HG02981 (cell line): ENCODE results near the gene XRCC6.
"Not testable (repeated sequence)": the region's sequence is repeated elsewhere in the genome, so short reads cannot be mapped to it uniquely, and the experiment has no call there.

Experiments used
- ATAC-seq: cut with Tn5 transposase; IDR thresholded peaks from one replicate; pipeline ENCODE4 v1.9.1; 2021; ENCODE audit warnings: mild to moderate bottlenecking, moderate library complexity; ENCODE audit not compliant: unreplicated experiment

Gene XRCC6

DNA sequence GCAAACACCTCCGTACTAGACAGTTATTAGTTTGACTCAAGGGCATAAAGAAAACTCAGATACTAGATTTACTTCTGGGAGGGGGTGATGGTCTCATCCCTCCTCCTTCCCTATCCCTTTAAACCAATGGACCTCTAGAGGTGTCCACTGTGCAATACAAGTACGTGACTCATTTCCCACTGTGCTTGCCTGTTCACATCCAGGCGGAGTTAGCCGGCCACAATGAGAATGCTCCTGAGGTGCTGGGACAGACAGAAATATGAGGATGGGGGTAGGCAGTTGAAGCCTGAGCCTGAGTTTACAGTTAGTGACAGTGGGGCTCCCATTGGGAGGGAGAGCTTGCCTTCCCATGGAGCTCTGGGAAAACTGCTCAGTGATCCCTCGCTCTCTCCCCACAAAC, 23.0 kb upstream of the XRCC6 start:
- ATAC-seq, result no peak

DNA sequence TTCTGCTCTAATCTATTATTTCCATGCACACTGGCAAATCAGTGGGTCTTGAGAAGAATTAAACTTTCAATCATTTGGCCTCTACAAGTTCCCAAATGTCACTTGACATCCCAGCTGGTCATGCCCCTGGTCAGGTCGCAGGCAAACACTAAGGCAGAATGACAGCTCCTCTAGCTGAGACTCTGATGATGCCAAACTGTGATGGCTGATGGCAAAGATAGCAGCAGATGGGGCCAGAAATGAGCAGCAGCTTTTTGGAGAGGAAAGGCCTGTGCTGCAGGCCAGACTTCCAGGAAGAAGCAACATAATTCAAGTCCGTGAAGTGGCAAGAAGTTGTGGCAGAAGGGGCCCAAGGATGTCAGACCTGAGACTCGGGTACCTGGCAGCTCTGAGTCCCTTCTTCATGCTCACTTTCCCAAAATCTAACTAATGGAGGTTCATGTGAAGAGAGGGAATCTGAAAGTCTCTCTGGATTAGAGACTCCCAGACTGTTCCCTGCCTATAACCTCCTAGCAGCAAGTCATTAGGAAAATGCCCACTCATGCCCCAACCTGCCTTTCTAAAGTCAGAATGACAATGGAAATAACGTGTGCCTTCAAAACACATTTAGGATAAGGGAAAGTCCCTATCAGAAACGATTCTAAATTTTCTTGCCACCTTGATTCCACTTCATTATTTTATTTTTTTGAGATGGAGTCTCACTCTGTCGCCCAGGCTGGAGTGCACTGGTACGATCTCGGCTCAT, 22.0 kb upstream of the XRCC6 start:
- no peak for ATAC-seq

DNA sequence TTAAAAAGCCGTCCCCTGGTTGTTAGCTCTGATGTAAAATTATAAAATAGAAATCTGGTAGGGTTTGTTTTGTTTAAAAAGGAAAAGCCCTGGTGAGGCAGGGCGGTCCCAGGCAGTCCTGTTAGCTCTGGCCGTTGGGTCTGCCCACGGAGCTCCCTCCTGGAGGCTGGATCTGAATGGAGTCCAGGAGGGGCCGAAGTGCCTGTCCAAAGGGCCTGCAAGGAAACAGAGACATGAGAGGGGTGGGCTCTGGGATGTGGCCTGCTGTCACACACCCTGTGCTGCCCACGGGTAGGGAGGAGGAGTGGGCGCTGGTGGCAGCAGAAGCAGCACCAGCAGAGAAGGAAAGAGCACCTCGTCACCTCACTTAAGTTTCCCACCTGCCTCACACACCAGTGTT, 20.1 kb upstream of the XRCC6 start:
- ATAC-seq, result no peak

DNA sequence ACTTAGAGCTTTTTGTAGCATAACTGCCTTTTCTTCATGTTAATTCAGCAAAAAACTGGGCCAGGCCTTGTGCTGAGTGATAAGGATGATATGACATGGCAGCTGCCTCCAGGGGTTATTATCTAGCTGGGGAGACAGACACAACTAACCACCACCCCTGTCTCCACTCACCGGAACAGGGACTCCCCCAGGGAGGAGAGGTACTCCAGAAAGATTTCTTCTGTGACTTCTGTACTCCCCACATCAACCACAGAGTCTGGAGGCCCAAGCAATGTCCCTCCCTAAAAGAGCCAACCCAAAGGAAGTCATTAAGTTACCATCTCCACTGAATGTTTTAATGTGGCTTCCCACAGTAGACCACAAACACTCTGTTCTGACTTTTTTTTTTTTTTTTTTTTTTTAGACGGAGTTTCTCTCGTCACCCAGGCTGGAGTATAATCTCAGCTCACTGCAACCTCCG, 17.2 kb upstream of the XRCC6 start:
- ATAC-seq, result peak; percentile 86

DNA sequence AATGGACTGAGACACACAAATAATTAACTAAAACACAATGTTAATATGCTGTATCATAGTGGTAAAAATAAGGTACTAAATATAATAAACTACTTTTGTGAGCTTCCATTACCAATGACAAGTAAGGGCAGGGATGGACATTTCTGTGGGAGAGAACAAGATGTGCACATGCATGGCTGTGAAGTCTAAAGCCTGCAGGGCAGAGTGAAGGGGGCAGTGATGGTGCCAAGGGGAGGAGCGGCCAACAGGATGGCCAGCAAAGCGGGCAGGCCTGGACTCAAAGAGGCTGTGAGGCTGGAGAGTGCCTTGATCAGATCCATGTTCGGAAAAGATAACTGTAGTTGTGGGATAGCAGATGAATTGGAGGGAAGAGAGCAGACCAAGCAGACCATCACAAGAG, 12.7 kb upstream of the XRCC6 start:
- ATAC-seq, result no peak

DNA sequence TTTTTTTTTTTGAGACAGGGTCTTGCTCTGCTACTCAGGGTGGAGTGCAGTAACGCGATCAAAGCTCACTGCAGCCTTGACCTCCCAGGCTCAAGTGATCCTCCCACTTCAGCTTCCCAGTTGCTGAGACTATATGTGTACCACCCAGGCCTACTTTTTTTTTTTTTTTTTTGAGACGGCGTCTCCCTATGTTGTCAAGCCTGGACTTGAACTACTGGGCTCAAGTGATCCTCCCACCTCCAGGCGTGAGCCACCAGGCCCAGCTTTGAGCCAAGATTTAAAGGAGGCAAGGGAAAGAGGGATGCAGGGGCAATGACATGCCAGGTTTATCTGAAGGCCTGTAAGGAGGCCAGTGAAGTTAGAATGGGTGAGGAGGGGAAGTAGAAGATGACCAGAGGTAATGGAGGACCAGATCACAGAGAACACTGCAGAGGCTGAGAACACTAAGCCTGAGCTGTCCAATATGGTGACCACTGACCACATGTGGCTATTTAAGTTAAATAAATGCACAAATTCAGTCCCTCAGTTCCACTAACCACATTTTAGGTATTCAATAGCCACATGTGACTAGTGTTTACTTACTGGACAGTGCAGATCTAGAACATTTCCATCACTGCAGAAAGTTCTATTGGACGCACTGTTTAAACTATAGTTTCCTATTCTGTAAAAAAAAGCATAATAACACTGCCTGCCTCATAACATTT, 8.3 kb upstream of the XRCC6 start:
- no peak for ATAC-seq

DNA sequence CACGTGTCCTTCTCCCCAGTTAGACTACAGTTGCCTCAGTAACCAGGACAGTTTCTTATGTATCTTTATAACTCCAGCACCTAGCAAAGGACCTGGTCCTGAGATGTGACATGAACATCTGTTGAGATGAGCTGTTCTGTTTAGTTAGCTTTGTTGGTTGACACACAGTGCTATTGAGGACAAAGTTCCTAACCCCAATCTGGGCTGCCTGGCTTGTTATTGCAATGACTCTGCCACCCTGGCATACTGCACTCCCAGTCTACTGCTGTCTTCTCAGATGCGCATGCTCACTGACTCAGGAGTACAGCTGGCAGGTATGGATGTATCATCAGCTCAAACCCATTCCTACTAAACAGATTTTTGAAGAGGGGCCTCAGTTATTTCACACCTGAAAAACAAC, 7.6 kb upstream of the XRCC6 start:
- ATAC-seq, result no peak

DNA sequence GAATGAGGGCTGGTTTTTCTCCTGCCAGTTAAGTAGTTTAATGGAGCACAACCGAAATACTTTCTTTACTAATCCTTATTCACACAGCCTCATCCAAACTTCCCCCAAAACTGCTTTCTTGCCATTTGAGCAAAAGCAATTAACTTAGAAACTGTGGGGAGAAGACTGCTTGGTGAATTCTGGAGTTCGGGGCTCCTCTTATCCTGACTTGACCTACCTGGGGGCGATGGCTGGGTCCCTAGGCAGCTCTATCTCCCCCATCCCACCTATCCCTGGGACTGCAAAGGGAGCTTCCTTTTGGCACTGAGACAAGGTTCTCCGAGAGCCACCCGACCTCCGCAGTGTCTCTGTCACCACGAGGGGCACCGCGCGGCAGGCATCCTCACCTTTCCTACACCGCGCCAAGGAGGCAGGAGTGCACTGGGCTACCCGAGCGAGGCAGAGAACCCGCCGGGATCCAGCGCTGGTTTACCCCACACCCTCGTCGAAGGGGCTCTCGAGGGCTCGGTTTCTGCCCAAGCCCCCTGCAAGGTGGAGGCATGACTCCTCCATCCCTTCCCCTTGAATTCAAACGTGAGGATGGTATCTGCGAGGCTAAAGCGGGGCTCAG, 1.0 kb upstream of the XRCC6 start:
- peak; percentile 11 for ATAC-seq

DNA sequence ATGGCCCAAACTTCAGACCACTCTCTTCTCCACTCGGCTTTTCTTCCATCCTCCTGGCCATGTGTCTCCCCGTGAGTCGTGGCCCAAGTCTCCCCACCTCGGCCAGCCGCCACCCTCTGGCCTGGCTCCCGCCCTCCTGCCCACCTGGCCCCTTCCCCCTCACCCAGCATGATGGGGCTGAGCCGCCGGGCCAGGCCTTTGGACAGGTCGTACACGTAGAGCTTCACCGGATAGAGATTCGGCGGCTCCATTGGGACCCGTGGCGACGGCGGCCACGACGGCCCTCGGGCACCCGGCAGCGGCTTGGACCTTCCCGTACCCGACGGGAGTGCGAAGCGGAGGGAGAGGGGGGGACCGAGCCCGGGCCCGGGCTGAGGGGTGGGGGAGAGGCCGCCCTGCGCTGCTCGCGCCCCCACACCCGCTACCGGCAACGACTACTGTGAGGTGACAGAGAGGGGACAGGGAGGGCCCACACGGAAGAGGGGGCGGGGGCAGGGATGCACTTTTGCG, 451 bp upstream of the XRCC6 start, which contains the start of gene DESI1:
TSS of gene DESI1 (minus strand) at position 455 of the 510 bp plus-strand sequence. CDS start at position 251, 204 bp downstream.
- peak; percentile 24 for ATAC-seq

DNA sequence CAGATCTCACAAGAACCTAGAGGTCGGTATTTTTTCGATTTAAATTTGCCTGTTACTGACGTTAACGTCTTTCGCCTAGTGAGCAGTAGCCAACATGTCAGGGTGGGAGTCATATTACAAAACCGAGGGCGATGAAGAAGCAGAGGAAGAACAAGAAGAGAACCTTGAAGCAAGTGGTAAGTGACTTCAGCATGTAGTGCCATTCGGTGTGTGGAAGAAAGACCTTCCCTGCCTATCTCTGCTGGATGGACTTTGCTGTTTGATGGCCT, 750 bp downstream of the XRCC6 start:
- ATAC-seq, result no peak

DNA sequence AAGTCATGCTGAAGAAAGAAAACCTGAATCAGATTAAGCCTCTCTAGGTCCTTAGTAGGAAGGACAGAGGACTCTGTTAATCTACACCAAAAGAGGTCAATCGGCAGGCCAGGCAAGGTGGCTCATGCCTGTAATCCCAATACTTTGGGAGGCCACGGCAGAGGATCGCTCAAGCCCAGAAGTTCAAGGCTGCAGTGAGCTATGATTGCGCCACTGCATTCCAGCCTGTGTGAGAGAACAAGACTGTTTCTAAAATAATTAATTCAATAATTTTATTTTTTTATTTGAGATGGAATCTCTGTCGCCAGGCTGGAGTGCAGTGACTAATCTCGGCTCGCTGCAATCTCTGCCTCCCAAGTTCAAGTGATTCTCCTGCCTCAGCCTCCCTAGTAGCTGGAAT, 4.5 kb downstream of the XRCC6 start:
- ATAC-seq, result no peak

DNA sequence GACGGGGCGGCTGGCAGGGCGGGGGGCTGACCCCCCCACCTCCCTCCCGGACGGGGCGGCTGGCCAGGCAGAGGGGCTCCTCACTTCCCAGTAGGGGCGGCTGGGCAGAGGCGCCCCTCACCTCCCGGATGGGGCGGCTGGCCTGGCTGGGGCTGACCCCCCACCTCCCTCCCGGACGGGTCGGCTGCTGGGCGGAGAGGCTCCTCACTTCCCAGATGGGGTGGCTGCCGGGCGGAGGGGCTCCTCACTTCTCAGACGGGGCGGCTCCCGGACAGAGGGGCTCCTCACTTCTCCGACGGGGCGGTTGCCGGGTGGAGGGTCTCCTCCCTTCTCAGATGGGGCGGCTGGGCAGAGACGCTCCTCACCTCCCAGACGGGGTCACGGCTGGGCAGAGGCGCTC, 10.0 kb downstream of the XRCC6 start:
- not testable (repeated sequence) for ATAC-seq

DNA sequence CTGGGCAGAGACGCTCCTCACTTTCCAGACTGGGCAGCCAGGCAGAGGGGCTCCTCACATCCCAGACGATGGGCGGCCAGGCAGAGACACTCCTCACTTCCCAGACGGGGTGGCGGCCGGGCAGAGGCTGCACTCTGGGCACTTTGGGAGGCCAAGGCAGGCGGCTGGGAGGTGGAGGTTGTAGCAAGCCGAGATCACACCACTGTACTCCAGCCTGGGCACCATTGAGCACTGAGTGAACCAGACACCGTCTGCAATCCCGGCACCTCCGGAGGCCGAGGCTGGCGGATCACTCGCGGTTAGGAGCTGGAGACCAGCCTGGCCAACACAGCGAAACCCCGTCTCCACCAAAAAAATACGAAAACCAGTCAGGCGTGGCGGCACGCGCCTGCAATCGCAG, 10.5 kb downstream of the XRCC6 start:
- ATAC-seq, result not testable (repeated sequence)

DNA sequence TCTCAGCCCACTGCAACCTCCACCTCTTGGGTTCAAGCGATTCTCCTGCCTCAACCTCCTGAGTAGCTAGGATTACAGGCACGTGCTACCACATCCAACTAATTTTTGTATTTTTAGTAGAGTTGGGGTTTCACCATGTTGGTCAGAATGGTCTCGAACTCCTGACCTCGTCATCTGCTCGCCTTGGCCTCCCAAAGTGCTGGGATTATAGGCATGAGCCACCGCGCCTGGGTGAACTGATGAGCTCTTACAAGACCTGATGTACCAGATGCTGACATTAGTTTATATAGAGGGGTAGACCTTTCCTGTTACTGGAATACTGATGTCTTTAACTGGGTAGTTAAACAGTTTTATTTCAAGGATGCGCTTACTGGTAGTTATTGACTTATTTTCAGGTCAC, 13.5 kb downstream of the XRCC6 start:
- not testable (repeated sequence) for ATAC-seq

DNA sequence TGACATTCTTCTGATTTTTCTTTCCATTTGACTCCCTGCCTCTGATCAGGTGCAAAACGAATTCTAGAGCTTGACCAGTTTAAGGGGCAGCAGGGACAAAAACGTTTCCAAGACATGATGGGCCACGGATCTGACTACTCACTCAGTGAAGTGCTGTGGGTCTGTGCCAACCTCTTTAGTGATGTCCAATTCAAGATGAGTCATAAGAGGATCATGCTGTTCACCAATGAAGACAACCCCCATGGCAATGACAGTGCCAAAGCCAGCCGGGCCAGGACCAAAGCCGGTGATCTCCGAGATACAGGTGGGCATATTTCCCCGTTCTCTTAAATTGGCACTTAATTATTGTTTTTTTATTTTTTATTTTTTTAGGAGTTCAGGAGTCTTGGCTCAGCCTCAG, 15.4 kb downstream of the XRCC6 start:
- ATAC-seq, result no peak

DNA sequence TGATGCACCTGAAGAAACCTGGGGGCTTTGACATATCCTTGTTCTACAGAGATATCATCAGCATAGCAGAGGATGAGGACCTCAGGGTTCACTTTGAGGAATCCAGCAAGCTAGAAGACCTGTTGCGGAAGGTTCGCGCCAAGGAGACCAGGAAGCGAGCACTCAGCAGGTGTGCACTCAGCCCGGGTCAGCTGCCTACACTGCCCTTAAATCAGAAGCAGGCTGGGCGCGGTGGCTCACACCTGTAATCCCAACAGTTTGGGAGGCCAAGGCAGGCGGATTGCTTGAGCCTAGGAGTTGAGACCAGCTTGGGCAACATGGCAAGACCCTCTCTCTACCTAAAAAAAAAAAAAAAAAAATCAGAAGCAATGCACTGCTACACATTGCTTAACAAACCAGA, 16.5 kb downstream of the XRCC6 start:
- ATAC-seq, result not testable (repeated sequence)

DNA sequence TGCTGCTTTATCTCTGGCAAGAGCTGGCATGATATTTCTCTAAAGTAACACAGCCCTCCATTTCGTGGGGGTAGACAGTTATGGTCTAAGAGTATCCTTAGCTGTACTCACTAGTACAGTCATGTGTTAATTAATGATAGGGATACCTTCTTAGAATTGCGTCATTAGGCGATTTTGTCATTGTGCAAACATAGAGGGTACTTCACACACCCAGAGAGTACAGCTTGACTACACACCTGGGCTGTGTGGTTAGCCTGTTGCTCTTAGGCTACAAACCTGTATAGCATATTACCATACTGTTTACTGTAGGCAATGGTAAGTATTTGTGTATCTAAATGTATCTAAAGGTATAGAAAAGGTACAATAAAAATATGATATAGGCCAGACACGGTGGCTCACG, 17.0 kb downstream of the XRCC6 start:
- ATAC-seq, result no peak

DNA sequence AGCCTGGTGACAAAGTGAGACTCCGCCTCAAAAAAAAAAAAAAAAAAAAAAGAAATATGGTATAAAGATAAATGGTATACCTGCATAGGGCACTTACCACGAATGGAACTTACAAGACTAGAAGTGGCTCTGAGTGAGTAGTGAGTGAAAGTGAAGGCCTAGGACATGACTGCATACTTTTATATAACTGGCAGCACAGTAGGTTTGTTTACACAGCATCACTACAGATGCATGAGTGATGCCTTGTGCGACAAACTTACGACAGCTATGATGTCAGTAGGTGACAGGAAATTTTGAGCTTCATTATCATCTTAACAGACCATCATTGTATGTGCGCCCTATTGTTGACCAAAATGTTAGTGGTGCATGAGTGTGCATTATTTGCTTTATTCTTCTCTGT, 17.7 kb downstream of the XRCC6 start:
- no peak for ATAC-seq

DNA sequence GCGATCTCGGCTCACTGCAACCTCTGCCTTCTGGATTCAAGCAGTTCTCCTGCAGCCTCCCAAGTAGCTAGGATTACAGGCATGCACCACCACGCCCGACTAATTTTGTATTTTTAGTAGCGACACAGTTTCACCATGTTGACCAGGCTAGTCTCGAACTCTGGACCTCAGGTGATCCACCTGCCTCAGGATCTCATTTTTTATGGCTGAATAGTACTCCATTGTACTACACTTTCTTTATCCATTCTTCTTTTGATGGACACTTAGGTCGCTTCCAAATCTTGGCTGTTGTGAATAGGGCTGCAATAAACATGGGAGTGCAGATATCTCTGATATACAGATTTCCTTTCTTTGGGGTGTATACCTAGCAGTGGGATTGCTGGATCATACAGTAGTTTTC, 20.8 kb downstream of the XRCC6 start:
- no peak for ATAC-seq

DNA sequence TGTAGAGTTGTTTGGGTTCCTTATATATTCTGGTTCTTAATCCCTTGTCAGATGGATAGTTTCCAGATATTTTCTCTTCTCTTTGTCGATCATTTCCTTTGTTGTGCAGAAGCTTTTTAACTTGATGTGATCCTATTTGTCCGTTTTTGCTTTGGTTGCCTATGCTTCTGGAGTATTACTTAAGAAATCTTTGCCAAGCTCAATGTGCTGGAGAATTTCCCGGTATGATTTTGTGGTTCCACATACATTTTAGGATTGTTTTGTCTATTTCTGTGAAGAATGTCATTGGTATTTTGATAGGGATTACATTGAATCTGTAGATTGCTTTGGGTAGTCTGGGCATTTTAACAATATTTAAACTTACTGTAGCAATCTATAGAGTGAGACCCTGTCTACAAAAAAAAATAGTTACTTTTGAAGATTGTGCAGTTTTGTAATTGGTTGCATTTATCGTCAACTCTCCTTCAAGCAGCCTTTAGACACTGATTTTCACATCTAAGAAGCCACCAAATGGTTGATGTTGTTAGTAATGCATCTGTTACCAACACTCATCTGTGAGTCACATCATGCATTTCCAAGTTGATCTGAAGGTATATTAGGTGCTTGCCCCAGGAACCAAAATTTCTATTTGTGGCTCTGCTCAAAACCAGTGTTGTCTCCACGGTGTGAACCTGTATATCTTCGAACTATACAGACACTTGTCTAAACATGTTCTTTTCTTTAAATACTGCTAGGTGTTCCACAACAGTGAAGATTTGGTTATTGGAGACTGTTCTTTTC, 21.4 kb downstream of the XRCC6 start:
- no peak for ATAC-seq

DNA sequence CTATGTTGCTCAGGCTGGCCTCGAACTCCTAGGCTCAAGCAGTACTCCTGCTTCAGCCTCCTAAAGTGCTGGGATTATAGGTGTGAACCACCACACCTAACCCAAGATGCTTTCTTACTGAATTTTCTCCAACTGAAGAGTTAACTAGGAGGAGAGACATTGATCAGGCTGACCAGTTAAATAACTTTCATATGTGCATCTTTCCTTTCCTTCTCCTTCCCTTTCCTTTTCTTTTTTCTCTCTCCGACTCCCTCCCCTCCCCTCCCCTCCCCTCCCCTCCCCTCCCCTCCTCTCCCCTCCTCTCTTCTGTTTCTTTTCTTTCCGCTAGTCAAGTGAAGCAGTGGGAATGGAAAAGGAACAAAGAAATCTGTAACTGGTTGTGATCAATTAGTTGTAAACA, 26.7 kb downstream of the XRCC6 start:
- no peak for ATAC-seq
